Stomach (tissue), 4 donors: Measurements from ENCODE around the gene B4GALT5.

Experiments used
- CTCF ChIP-seq, 7 experiments: fragments of 450-650 bp in 4 of 7; fragments of 200-600 bp in 3 of 7; sonication (generic) in 3 of 7; IDR thresholded peaks; one replicate each; pipeline ENCODE4 v1.5.1; 2016 to 2019; ENCODE audit warnings: antibody characterized with exemption in 7 of 7, control low read depth in 2 of 7, mild to moderate bottlenecking in 1 of 7
- EP300 ChIP-seq: sonication (generic); formaldehyde crosslinking; IDR thresholded peaks from one replicate; pipeline ENCODE4 v1.6.1; 2017; ENCODE audit warnings: antibody characterized with exemption
- POLR2AphosphoS5 ChIP-seq, 3 donors: sonication (generic); formaldehyde crosslinking; IDR thresholded peaks; one replicate each; pipeline ENCODE4 v1.6.1; 2016; ENCODE audit warnings: antibody characterized with exemption in 3 of 3

GRCh38 chr20:49741977-49742376 lies 28.3 kb upstream of the B4GALT5 start:
- TF ChIP-seq POLR2AphosphoS5 (IDR thresholded peaks at IDR 0.05) (no peak), CTCF (IDR thresholded peaks at IDR 0.05) (no peak), EP300 (no peak)
